Activated naive CD4-positive, alpha-beta T cell treated with anti-CD3 and anti-CD28 coated beads, Interleukin-2, amount 10 ng/mL, durations not matched to agents 7 days and 5 days (primary cell): ENCODE data around the gene RHBDD2.
"Not testable (repeated sequence)": the region's sequence is repeated elsewhere in the genome, so short reads cannot be mapped to it uniquely, and the experiment has no call there.

Experiments
- CTCF ChIA-PET: fragments of 350-600 bp; sonication (Branson Sonifier 250); formaldehyde crosslinking; loops from one replicate; lab custom pipeline; 2021; ENCODE audit warnings: antibody characterized with exemption; lab: Charles Lee
- DNase-seq: peaks from one replicate; pipeline ENCODE4 v3.0.0-alpha.2; 2020
- H3K27ac Mint-ChIP-seq: one replicate; pipeline ENCODE4 v1.8.0; 2021; ENCODE audit warnings: mild to moderate bottlenecking, moderate library complexity, mixed read lengths
- H3K27me3 Mint-ChIP-seq: one replicate; pipeline ENCODE4 v1.8.0; 2021; ENCODE audit warnings: mild to moderate bottlenecking, mixed read lengths
- H3K36me3 Mint-ChIP-seq: one replicate; pipeline ENCODE4 v1.8.0; 2021; ENCODE audit warnings: mixed read lengths
- H3K4me1 Mint-ChIP-seq: one replicate; pipeline ENCODE4 v1.8.0; 2021; ENCODE audit warnings: mixed read lengths
- H3K4me3 Mint-ChIP-seq: one replicate; pipeline ENCODE4 v1.8.0; 2021; ENCODE audit warnings: mild to moderate bottlenecking, moderate library complexity, mixed read lengths
- H3K9me3 Mint-ChIP-seq: one replicate; pipeline ENCODE4 v1.8.0; 2021; ENCODE audit warnings: mixed read lengths

RHBDD2 gene

GRCh38 chr7:75888464-75889222, 9.8 kb downstream of the RHBDD2 start:
- Mint-ChIP-seq H3K27me3 (peaks cover 3% of the 10 kb centered on the region), H3K27ac (no peak overlapping the region), H3K4me3 (no peak overlapping the region), H3K4me1 (no peaks in the 10 kb centered on the region), H3K9me3 (no peaks in the 10 kb centered on the region), H3K36me3 (peaks cover 11% of the 10 kb centered on the region)
- DNase-seq: no peak
- CTCF ChIA-PET: interaction anchor here (0.6 kb wide), 1 partner anchor 312 kb away, joined by 3 read pairs; no protein-coding TSS in a partner anchor

- no peak for DNase-seq
- no peaks in the 10 kb centered on the region for H3K4me1 Mint-ChIP-seq
- CTCF ChIA-PET: interaction anchor here (0.6 kb wide), 1 partner anchor 311 kb away, joined by 3 read pairs; no protein-coding TSS in a partner anchor
- H3K36me3 Mint-ChIP-seq: peaks cover 11% of the 10 kb centered on the region
- H3K4me3 Mint-ChIP-seq: no peak overlapping the region
- H3K27ac Mint-ChIP-seq: no peak overlapping the region
- peaks cover 3% of the 10 kb centered on the region for H3K27me3 Mint-ChIP-seq
- H3K9me3 Mint-ChIP-seq: no peaks in the 10 kb centered on the region
Measured at GRCh38 chr7:75889223-75889825, 10.5 kb downstream of the RHBDD2 start.

GRCh38 chr7:75889826-75890225, 11.0 kb downstream of the RHBDD2 start:
- peaks cover 3% of the 10 kb centered on the region for H3K27me3 Mint-ChIP-seq
- no peak for DNase-seq
- CTCF ChIA-PET: interaction anchor here (1.3 kb wide), 1 partner anchor 131 kb away, joined by 3 read pairs; no protein-coding TSS in a partner anchor
- H3K36me3 Mint-ChIP-seq: peaks cover 6% of the 10 kb centered on the region
- H3K27ac Mint-ChIP-seq: no peak overlapping the region
- H3K4me3 Mint-ChIP-seq: no peak overlapping the region
- no peaks in the 10 kb centered on the region for H3K9me3 Mint-ChIP-seq
- H3K4me1 Mint-ChIP-seq: no peaks in the 10 kb centered on the region

GRCh38 chr7:75891237-75891636, 12.4 kb downstream of the RHBDD2 start:
- not testable (repeated sequence) for DNase-seq, H3K36me3 Mint-ChIP-seq, H3K9me3 Mint-ChIP-seq, H3K4me1 Mint-ChIP-seq, H3K27me3 Mint-ChIP-seq, H3K4me3 Mint-ChIP-seq, H3K27ac Mint-ChIP-seq
- CTCF ChIA-PET: interaction anchor here (1.3 kb wide), 1 partner anchor 129 kb away, joined by 3 read pairs; no protein-coding TSS in a partner anchor

DNA sequence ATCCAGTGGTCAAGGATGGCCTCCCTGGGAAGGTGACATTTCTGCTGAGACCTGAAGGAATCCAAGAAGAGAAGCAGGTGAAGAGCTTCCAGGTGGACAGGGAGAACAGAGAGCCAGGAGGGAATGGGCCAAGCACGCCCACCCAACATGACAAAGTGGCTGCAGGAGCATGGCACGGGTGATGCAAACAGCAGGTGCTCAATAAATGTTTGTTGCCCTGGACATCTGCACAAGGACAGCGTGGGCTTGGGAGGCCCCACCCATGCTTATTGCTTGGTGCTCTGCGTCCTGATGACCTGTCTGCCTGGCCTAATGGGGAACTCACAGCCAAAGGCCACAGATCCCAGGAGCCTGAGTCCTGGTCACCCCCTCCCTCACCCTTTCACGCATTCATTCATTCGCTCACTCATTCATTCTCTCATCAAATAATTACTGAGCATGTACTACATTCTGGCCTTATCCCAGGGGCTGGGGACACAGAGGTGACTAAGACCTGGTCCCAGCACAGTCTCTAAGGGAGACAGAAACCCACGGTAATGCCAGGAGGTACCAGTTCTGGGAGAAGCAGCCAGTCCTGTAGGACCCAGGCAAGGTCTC, 13.1 kb downstream of the RHBDD2 start:
- Mint-ChIP-seq H3K4me3 (no peak overlapping the region), H3K4me1 (no peaks in the 10 kb centered on the region), H3K36me3 (peaks cover 6% of the 10 kb centered on the region), H3K9me3 (no peaks in the 10 kb centered on the region), H3K27me3 (peaks cover 3% of the 10 kb centered on the region), H3K27ac (no peak overlapping the region)
- DNase-seq: no peak
- CTCF ChIA-PET: no interaction called here

- peaks cover 3% of the 10 kb centered on the region for H3K36me3 Mint-ChIP-seq
- CTCF ChIA-PET: no interaction called here
- H3K9me3 Mint-ChIP-seq: no peaks in the 10 kb centered on the region
- no peak overlapping the region for H3K27ac Mint-ChIP-seq
- no peak overlapping the region for H3K4me3 Mint-ChIP-seq
- no peak for DNase-seq
- peaks cover 3% of the 10 kb centered on the region for H3K27me3 Mint-ChIP-seq
- H3K4me1 Mint-ChIP-seq: no peaks in the 10 kb centered on the region
Measured at GRCh38 chr7:75892634-75893272, 13.9 kb downstream of the RHBDD2 start.

DNA sequence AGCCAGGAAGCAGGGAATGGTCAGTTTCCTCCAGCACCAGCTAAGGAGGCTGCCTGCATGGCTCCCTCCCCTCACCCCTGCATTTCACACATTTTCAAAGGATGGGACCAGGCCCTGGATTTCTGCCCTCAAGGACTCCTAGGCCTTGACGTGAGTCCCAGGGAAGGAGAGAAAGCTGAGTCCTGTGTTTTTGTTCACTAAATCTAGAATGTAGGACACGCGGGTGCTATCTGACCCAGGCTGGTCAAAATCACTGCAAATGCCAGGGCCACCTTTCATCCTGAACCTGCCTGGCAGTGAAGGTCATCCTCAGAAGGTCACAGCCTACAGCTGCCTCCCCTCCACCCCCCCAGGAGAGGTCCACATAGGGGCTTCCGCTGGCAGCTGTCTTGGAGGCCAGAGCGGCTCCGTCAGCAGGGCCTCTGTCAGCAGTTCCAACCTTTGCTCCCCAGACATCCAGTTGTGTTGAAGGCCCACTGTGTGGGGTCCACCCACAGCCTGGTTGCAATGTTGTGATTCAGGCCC, 18.0 kb downstream of the RHBDD2 start:
- CTCF ChIA-PET: no interaction called here
- Mint-ChIP-seq H3K4me3 (no peak overlapping the region), H3K27ac (no peak overlapping the region), H3K36me3 (no peaks in the 10 kb centered on the region), H3K4me1 (no peaks in the 10 kb centered on the region), H3K9me3 (no peaks in the 10 kb centered on the region), H3K27me3 (peaks cover 3% of the 10 kb centered on the region)
- DNase-seq: no peak

- no peak for DNase-seq
- Mint-ChIP-seq H3K4me1 (peaks cover under 1% of the 10 kb centered on the region), H3K9me3 (no peaks in the 10 kb centered on the region), H3K36me3 (no peaks in the 10 kb centered on the region), H3K27me3 (peaks cover 20% of the 10 kb centered on the region), H3K4me3 (no peak overlapping the region), H3K27ac (no peak overlapping the region)
- CTCF ChIA-PET: interaction anchor here (0.8 kb wide), 1 partner anchor 26 kb away, joined by 3 read pairs; no protein-coding TSS in a partner anchor
Measured at GRCh38 chr7:75900617-75901315, 21.9 kb downstream of the RHBDD2 start.

DNA sequence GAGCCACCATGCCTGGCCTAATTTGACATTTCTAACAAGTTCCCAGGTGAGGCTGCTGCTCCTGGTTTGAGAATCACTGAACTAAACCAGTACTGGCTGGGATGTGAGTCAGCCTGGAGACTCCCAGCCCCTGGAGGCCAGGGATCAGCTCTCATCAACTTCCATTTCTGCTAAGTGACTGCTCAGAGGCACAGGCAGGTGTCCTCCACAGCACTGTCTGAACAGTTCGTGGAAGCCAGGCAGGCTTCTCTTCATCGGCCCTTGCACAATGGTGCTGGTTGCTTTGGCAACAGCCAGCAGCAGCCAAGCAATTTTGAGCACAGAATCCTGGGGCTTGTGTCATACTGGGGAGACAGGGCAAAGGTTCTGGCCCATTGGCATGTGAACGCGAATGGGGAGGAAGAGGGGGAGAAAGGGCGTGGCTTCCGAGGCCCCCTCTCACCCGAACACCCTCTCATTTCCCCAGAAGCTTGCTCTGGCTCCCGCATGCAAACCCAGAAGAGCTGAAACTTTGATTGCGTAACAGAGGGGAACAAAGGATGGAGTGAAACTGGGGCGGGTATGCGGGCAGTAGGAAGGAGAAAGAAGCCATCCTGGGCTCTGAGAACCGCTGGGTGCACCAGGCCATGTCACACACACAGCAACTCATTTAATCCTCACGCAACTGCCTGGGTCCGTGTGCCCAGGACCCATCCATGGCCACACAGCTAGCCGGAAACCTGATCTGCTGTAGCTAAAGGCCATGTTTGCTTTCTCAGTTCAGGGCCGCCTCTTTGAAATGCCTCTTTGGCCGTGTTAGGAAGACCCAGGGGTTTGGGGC, 27.2 kb downstream of the RHBDD2 start:
- H3K36me3 Mint-ChIP-seq: no peaks in the 10 kb centered on the region
- no peak overlapping the region for H3K27ac Mint-ChIP-seq
- DNase-seq: no peak

DNA sequence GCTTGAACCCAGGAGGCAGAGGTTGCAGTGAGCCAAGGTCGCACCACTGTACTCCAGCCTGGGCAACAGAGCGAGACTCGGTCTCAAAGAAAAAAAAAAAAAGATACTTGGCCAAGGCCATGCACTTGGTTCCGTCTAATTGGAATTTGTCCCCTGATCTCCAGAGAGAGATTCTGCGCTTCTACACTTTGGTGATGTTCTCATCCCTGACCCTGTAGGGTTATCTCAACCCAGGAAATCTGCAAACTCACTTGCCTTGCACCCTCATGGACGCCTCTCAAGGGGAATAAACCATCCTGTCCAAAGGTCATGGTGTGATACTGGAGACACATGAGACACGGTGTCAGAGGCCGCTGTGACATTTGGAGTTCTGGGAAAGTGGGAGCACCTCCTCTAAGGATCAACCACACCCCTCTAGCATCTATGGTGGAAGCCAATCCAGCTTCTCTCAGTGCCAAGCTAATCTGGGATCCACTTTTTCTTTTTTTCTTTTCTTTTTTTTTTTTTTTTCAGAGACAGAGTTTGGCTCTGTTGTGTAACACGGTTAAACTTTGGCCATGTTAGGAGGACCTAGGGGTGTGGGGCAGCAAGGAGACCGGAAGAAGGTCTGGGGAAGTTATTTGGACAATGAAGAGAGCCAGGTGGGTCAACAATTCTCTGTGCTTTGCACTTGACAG, 28.3 kb downstream of the RHBDD2 start:
- H3K9me3 Mint-ChIP-seq: no peaks in the 10 kb centered on the region
- H3K4me1 Mint-ChIP-seq: peaks cover 8% of the 10 kb centered on the region
- DNase-seq: no peak
- H3K27me3 Mint-ChIP-seq: peaks cover 55% of the 10 kb centered on the region
- no peak overlapping the region for H3K27ac Mint-ChIP-seq
- H3K4me3 Mint-ChIP-seq: no peak overlapping the region
- CTCF ChIA-PET: no interaction called here
- H3K36me3 Mint-ChIP-seq: no peaks in the 10 kb centered on the region

More for the DNA sequence above, 27.2 kb downstream of the RHBDD2 start:
- CTCF ChIA-PET: no interaction called here
- Mint-ChIP-seq H3K4me1 (peaks cover 8% of the 10 kb centered on the region), H3K27me3 (peaks cover 51% of the 10 kb centered on the region), H3K9me3 (no peaks in the 10 kb centered on the region), H3K4me3 (no peak overlapping the region)

DNA sequence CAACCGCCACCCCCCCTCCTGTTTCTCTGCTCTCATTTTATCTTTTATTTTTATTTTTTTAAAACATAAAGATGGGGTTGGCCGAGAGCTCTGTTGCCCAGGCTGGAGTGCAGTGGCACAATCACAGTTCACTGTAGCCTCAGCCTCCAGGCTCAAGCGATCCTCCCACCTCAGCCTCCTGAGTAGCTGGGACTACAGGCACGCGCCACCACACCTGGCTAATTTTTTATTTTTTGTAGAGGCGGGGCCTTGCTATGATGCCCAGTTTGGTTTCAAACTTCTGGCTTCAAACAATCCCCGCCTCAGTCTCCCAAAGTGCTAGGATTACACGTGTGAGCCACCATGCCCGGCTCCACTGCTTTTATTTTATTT, 28.8 kb downstream of the RHBDD2 start:
- Mint-ChIP-seq H3K27me3 (peaks cover 59% of the 10 kb centered on the region), H3K4me1 (peaks cover 10% of the 10 kb centered on the region)
- H3K36me3 Mint-ChIP-seq, CTCF ChIA-PET, H3K4me3 Mint-ChIP-seq, H3K27ac Mint-ChIP-seq, DNase-seq, H3K9me3 Mint-ChIP-seq: not testable (repeated sequence)

- Mint-ChIP-seq H3K9me3 (no peaks in the 10 kb centered on the region), H3K27me3 (peaks cover 53% of the 10 kb centered on the region), H3K4me1 (peaks cover 19% of the 10 kb centered on the region), H3K27ac (no peak overlapping the region), H3K4me3 (no peak overlapping the region), H3K36me3 (no peaks in the 10 kb centered on the region)
- CTCF ChIA-PET: no interaction called here
- no peak for DNase-seq
Measured at GRCh38 chr7:75909521-75910132, 30.8 kb downstream of the RHBDD2 start.
